ENCODE results near the gene PRKN.

PRKN gene

DNA sequence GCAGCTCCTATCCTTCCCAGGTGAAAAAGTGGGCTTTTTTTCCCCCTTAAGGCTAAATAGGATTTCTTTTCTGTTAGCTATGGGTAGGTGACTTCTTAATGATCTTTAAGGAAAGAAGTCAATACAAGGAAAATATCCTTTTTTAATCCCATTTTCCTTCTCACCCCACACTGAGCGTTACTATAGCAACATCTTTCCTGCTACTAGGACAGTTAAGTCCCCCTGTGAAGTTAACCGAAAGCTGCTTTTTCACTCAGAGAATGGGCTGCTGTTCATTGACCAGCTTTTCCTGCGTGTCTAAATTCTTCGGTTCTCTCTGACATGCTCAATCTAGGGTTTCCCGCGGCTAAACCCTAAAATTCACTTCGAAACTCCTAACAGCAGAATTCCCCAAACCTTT, 1280.6 kb downstream of the PRKN start:
- no peak for DNase-seq

DNA sequence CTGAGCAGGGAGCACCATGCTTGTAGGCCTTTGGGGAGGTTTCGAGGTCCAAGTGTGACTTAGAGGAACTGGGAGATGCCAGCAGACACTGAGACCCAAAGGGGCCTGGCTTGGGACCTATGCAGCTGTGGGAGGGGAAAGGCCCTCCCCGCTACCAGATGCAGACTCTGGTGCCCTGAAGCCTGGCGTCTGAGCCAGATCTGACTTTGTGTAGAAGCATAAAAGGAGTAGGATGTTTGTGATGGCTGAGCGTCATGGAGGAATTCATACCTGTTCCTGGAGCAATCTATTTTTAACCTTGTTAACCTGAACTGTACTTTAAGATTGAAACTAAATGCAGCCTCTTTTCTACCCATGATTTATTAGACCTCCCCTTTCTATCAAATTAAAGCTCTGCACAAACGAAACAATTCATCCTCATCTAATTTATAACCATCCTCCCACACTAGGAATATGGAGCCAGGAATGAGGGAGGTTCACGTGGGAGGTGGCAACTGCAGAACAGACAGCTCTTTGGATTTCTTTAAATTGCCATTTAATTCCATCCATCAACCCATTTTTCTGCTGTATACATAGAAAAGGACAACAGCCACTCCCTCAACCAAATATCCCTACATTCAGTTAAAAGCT, 1281.2 kb downstream of the PRKN start:
- no peak for DNase-seq

DNA sequence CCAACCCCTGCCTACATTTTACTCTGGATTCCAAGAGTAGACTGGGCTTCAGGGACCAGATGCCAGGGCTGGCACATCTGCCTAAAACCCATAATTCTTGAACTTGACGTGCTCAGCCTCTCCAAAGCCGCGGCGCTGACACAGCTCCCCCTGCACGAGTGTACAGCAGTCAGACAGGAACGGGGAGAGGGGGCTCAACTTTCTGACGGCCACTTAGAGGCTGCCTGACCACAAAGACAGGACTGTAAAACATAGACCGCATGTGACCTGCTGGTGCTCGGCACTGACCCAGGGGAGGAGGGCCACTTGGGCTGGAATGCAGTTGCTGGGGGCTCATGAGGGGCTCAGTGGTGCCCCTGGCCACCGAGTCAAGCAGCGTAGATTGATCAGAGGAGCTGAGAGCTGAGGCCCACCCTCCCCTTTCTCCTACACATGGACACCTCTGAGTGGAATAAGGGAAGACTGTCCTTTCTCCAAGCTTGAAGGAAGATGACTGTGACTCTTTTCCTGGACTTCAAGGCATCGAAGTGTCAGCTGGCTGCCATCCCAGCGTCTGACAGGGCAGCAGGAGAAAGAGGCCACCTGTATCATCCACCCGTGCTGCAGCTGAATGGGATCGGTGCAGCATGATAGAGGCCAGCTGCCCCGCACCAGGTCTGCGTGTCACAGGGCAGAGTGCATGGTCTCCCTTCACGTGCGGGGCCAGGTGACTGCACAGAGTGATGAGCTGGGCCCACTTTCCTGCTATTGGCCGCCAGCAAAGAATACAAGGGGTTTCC, 1282.4 kb downstream of the PRKN start:
- no peak for DNase-seq

- DNase-seq: no peak
Observed at GRCh38 chr6:161444464-161444863, 1283.1 kb downstream of the PRKN start.

DNA sequence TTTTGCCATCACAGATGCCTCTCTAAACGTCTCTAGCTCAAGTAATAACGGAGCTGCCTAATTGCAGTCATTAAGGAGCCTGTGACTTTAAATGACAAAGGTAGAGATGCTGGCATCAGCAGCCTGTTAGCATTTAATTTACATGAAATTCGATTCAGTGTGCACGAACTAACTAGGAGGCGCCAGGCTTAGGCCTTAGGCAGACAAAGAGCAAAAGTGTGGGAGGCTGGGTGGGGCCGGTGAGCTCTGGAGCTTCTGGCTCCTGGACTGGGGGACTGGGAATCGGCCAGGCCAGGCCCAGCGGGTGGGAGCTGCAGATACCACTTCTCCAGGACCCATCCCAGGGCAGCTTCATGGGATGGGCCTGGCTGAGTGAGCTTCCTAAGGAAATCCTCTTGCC, 1283.7 kb downstream of the PRKN start:
- no peak for DNase-seq

GRCh38 chr6:161442420-161442819, 1285.1 kb downstream of the PRKN start:
- no peak for DNase-seq

GRCh38 chr6:161440299-161440698, 1287.3 kb downstream of the PRKN start:
- no peak for DNase-seq

GRCh38 chr6:161439093-161439492, 1288.5 kb downstream of the PRKN start:
- DNase-seq: no peak

DNA sequence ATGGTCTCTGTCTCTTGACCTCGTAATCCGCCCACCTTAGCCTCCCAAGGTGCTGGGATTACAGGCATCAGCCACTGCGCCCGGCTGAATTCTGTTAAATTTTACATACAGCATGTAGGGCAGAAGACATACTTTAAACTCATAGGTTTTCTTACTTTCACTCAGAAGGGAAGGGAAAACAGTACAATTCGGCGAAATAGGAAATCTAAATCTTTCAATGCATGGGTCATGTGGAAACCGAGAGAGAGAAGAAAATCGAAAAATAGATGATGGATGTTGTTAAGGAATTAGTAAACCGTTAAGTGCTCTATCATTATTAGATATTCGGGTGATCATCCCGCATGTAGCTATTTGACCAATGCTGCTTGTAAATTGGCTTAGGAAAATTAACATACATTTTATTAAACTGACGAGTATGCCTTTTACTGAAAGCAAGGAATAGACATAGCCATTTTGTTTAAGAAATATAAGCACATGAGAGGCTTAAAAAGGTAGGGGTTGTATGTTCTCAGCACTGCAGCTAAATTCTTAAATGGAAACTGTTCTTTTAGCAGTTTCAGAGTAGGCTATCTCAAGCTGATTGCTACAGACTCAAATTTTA, 1289.0 kb downstream of the PRKN start:
- no peak for DNase-seq

DNA sequence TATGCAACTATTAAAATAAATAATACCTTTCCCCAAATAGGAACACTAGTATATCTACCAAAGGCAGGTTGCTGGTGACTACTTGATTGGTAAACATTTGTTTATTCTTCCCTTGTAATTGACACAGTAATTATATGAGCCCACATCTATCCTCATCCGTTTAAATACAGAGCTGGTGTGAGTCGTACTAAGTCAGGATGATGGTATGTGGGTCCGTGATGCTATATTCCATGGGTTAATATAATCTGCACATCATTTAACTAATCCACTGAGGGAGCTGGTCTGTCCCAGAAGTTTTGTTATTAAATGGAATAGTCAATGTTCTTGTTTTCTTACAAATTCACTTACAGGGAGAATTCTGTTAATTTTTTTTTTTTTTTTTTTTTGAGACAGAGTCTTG, 1289.7 kb downstream of the PRKN start:
- DNase-seq: no peak

DNA sequence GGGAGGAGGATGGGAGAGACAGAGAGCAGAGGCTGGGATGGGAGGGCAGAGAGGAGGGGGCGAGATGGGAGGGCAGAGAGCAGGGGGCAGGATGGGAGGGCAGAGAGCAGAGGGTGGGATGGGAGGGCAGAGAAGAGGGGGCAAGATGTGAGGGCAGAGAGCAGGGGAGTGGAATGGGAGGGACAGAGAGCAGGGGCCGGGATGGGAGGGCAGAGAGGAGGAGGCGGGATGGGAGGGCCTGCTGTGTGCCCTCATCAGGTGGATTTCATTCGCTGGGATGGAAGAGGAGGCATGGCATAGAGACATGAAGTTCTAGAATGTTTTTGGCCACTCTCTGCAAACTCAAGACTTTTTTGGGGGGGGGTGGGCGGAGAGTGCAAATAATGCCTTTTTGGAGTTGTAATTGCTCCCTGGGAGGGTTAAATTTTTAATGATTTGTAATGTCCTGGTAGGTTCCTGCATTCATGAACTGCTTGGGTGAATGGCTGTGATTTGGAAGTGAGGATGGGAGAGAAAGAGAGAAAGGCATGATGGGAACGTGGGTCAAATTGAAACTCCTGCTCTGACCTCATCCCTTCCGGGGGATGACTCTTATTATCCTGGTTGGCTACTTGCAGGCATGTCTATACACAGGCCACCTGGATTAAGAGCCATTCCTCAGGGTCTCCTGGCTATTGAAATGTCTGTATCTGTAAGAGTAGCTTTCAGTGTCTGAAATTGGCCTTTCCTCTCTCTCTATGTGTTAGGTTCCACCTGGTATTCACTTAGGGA, 1291.3 kb downstream of the PRKN start:
- DNase-seq: no peak

DNA sequence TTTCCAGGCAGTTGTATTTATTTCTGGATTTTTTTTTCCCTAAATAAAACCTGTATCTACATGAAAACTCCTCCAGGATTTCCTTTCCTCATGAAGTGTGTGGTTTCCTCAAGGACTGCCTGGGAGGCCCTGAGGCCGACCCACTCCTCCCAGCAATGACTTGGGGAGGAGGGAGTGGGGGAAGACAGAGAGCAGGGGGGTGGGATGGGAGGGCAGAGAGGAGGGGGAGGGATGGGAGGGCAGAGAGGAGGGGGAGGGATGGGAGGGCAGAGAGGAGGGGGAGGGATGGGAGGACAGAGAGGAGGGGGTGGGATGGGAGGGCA, 1291.9 kb downstream of the PRKN start:
- no peak for DNase-seq

DNA sequence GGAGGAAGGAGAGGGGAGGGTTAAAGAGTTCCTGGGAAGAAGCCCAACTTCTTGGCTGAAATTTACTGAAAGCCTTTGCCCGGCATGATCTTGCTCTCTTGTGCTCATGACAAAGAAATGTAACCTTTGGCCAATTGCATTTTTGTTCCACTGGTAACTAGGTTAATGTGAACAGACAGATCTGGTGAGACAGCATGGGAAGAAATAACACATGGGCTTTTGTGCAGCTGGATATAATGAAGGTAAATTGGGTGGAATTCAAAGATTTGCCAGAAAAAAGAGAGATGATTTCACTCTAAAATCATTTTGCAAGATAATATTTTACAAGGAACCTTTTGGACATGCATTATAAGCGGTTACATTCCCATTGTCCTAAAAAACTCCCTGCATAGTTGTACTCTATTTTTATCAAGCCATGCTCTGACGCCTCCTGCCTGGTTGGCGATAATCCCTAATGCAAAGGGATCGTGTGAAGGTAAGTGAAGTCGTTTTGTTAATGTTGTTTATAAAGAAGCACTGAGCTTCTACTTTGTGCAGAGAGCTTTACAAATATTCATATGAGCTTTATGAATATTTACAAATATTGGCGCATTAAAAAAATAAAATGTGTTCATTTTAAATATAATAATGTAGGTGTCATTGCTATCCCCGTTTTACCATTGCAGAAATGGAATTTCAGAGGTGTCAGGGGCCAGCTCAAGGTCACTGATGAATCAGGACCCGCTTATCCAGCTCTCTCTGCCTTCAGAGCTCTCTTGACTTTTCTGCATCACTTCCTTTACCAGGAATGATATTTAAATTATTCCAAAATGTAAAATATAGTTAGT, 1292.4 kb downstream of the PRKN start:
- no peak for DNase-seq

DNA sequence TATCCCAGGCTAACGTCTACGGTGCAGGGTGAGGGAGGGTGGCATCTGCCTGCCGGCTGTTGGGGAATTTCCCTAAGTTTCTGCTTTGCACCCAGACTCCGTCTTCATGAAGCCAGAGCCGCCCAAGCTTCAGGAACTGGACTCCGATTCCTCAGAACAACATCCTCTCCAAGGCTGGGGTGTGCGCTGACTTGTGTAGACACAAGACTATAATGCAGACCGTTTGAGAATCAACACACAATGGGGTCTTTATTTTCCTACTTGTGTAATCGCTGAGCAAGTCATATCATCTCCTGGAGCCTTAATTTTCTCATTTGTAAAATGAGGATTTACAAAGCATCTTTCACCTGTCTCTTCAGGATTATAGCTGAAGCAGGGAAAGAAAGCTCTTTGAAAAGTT, 1293.2 kb downstream of the PRKN start:
- no peak for DNase-seq

DNA sequence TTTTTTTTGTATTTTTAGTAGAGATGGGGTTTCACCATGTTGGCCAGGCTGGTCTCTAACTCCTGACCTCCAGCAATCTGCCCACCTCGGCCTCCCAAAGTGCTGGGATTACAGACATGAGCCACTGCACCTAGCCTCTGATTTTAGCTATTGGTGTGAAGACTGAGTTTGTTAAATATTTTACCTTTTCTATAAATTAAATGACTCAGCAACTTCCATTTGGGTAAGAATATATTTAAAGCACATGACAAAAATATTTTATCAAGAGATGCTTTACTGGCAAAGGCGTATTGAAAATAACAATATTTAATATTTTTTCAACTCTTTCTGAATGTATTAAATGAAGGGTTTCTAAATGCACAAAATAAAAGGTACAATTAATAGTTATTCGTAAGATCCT, 1295.0 kb downstream of the PRKN start:
- no peak for DNase-seq

GRCh38 chr6:161429921-161430490, 1297.6 kb downstream of the PRKN start:
- DNase-seq: no peak

- no peak for DNase-seq
Observed at GRCh38 chr6:161424421-161424820, 1303.1 kb downstream of the PRKN start.

DNA sequence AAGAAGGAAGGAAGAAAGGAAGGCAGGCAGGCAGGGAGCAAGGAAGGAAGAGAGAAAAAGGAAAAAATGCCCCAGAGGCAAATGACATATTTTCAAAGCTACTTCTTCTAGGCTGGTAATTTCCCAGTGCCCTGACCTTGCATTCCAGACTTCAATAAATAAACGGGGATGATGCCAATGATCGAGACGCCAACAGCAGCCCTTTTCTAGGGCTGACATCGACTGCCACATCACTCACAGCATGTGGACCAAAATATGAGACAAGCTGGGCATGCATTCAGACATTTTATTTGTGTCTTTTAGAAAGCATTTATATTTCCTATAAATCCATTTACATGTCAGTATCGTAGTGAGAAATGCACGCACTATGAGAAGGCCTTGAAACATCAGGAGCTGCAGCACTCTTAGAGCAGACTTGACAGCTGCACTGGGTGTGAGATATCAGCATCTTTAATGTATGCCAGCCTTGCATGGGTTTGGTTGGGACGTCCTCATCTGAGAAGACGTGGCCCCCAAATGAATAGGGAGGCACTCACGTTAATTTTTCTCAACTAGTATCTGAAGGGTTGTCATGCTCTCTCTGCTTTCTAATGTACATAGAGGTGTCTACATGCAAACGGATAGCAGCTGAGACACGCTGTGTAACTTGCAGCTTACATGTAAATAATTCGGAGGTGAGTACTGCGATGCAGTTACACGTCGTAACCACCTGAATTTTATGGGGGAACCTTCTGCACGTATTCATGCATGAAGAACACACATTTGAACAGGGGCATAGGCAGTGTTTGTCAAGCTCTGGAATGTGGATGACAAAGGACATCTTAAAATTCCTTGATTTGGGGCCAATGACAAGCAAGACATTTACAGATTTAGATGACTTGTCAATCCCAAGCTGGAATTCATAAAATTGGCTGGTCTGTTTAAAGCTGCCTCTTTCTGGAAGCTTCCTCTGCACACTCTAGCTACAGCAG, 1304.6 kb downstream of the PRKN start:
- no peak for DNase-seq

- DNase-seq: no peak
Observed at GRCh38 chr6:161418463-161418945, 1309.1 kb downstream of the PRKN start.

DNA sequence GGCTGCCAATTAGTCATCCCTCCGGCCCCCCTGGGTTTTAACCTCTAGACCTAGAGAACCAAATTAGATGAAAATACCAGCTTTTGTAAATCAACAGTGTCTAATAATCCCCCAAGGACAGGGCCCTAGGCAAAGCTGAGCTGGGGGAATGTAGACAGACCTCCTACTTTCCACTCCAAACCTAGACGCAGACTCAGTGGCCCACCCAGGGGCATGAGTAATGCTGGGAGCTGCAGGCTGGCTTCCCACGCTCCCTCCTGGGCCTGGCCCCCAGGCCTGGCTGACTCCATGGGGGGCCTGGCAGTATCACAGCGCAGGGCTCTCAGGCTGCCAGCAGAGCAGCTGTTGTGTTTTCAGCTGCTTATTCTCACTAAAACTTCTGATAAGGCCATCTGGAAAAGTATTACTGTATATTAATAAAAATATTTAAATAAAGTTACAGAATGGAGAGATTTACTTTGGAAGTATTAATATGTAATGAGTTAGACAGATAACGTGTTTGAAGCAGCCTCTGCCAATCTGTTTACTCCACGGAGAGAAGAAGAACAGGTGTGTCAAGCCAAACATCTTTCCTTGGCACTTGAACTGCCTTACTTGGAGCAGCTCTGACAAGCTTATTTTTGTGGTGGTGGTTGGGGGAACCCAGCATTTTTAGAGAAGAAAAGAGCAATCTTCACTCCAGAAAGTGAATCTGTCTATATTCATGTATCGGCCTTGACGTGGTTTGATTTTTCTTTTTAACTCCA, 1309.7 kb downstream of the PRKN start:
- DNase-seq: no peak

All from GF-D8 (cell line).